Hepatocyte (in vitro differentiated cells): ENCODE results near the gene OPCML.

Experiments
- CTCF ChIP-seq: fragments of 200-600 bp; sonication (generic); IDR thresholded peaks from 2 replicates; pipeline ENCODE4 v1.5.1; 2016; ENCODE audit warnings: antibody characterized with exemption, mild to moderate bottlenecking; ENCODE audit not compliant: poor library complexity
- EZH2 ChIP-seq: fragments of 200-600 bp; sonication (generic); IDR thresholded peaks from 2 replicates; pipeline ENCODE4 v1.6.1; 2016; ENCODE audit warnings: antibody characterized with exemption, mild to moderate bottlenecking, borderline replicate concordance

- TF ChIP-seq CTCF (no peak), EZH2 (no peak)
Measured at GRCh38 chr11:133065847-133066485, 466.3 kb downstream of the OPCML start.
